ENCODE measurements around the gene RBFOX2. TPM values are rescaled to one million over a fixed set of nuclear protein-coding genes. Genes with fewer than 3 reads are reported as not detected.

RBFOX2 gene
- total and polyA plus RNA-seq, 2 experiments from 2014 or later, result 88.8 to 131 TPM

DNA sequence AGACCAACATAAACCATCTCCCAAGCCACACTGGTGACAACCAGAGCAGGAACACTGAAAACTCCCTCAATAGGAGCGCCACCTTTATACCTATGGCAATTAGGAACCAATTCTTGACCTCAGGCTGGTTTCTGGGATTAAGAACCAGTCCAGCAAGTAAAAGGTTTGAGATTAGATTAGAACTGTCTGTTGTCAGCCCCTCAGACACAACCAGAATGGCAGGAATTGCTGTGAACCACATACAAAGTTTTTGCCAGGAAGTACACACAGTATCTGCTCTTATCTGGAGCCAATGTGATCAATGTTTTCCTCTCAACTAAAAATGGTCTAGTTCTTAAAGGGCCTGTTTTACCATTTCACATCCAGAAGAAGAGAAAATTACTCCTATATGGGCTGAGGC is 55.2 kb downstream of the RBFOX2 start:
- DNase-seq (ENCODE audit: low spot score), result no peak
- Mint-ChIP-seq H3K27ac (no peak overlapping the region), H3K36me3 (ENCODE audit: low read depth) (no peaks in the 10 kb centered on the region), H3K27me3 (ENCODE audit: insufficient read depth, low read depth, poor library complexity) (peaks cover 4% of the 10 kb centered on the region), H3K9me3 (no peaks in the 10 kb centered on the region), H3K4me1 (peaks cover 62% of the 10 kb centered on the region), H3K4me3 (no peak overlapping the region)
- TF ChIP-seq NANOG (IDR thresholded peaks at IDR 0.05; ENCODE audit: borderline replicate concordance), result no peak
- no peak for TF ChIP-seq ZNF114 (CRISPR knock-in tag; IDR thresholded peaks at IDR 0.05)
- TF ChIP-seq, protein P1, sequence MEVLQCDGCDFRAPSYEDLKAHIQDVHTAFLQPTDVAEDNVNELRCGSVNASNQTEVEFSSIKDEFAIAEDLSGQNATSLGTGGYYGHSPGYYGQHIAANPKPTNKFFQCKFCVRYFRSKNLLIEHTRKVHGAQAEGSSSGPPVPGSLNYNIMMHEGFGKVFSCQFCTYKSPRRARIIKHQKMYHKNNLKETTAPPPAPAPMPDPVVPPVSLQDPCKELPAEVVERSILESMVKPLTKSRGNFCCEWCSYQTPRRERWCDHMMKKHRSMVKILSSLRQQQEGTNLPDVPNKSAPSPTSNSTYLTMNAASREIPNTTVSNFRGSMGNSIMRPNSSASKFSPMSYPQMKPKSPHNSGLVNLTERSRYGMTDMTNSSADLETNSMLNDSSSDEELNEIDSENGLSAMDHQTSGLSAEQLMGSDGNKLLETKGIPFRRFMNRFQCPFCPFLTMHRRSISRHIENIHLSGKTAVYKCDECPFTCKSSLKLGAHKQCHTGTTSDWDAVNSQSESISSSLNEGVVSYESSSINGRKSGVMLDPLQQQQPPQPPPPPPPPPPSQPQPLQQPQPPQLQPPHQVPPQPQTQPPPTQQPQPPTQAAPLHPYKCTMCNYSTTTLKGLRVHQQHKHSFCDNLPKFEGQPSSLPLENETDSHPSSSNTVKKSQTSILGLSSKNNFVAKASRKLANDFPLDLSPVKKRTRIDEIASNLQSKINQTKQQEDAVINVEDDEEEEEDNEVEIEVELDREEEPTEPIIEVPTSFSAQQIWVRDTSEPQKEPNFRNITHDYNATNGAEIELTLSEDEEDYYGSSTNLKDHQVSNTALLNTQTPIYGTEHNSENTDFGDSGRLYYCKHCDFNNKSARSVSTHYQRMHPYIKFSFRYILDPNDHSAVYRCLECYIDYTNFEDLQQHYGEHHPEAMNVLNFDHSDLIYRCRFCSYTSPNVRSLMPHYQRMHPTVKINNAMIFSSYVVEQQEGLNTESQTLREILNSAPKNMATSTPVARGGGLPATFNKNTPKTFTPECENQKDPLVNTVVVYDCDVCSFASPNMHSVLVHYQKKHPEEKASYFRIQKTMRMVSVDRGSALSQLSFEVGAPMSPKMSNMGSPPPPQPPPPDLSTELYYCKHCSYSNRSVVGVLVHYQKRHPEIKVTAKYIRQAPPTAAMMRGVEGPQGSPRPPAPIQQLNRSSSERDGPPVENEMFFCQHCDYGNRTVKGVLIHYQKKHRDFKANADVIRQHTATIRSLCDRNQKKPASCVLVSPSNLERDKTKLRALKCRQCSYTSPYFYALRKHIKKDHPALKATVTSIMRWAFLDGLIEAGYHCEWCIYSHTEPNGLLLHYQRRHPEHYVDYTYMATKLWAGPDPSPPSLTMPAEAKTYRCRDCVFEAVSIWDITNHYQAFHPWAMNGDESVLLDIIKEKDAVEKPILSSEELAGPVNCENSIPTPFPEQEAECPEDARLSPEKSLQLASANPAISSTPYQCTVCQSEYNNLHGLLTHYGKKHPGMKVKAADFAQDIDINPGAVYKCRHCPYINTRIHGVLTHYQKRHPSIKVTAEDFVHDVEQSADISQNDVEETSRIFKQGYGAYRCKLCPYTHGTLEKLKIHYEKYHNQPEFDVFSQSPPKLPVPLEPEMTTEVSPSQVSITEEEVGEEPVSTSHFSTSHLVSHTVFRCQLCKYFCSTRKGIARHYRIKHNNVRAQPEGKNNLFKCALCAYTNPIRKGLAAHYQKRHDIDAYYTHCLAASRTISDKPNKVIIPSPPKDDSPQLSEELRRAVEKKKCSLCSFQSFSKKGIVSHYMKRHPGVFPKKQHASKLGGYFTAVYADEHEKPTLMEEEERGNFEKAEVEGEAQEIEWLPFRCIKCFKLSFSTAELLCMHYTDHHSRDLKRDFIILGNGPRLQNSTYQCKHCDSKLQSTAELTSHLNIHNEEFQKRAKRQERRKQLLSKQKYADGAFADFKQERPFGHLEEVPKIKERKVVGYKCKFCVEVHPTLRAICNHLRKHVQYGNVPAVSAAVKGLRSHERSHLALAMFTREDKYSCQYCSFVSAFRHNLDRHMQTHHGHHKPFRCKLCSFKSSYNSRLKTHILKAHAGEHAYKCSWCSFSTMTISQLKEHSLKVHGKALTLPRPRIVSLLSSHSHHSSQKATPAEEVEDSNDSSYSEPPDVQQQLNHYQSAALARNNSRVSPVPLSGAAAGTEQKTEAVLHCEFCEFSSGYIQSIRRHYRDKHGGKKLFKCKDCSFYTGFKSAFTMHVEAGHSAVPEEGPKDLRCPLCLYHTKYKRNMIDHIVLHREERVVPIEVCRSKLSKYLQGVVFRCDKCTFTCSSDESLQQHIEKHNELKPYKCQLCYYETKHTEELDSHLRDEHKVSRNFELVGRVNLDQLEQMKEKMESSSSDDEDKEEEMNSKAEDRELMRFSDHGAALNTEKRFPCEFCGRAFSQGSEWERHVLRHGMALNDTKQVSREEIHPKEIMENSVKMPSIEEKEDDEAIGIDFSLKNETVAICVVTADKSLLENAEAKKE (CRISPR knock-in tag; IDR thresholded peaks at IDR 0.05), result no peak
- no peak for TF ChIP-seq EZH2phosphoT487 (IDR thresholded peaks at IDR 0.05; ENCODE audit: unreplicated experiment)
- no peak for TF ChIP-seq JUNB (IDR thresholded peaks at IDR 0.05; ENCODE audit: unreplicated experiment)
- TF ChIP-seq, protein P2, sequence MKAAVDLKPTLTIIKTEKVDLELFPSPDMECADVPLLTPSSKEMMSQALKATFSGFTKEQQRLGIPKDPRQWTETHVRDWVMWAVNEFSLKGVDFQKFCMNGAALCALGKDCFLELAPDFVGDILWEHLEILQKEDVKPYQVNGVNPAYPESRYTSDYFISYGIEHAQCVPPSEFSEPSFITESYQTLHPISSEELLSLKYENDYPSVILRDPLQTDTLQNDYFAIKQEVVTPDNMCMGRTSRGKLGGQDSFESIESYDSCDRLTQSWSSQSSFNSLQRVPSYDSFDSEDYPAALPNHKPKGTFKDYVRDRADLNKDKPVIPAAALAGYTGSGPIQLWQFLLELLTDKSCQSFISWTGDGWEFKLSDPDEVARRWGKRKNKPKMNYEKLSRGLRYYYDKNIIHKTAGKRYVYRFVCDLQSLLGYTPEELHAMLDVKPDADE (IDR thresholded peaks at IDR 0.05), result no peak
- TF ChIP-seq, protein P3, sequence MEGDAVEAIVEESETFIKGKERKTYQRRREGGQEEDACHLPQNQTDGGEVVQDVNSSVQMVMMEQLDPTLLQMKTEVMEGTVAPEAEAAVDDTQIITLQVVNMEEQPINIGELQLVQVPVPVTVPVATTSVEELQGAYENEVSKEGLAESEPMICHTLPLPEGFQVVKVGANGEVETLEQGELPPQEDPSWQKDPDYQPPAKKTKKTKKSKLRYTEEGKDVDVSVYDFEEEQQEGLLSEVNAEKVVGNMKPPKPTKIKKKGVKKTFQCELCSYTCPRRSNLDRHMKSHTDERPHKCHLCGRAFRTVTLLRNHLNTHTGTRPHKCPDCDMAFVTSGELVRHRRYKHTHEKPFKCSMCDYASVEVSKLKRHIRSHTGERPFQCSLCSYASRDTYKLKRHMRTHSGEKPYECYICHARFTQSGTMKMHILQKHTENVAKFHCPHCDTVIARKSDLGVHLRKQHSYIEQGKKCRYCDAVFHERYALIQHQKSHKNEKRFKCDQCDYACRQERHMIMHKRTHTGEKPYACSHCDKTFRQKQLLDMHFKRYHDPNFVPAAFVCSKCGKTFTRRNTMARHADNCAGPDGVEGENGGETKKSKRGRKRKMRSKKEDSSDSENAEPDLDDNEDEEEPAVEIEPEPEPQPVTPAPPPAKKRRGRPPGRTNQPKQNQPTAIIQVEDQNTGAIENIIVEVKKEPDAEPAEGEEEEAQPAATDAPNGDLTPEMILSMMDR (conservative IDR thresholded peaks at IDR 0.05; ENCODE audit: low read depth in 2 of 2), result no peak
- TF ChIP-seq ZNF331 (CRISPR knock-in tag; IDR thresholded peaks at IDR 0.05; ENCODE audit: low read depth), result no peak
- TF ChIP-seq POLR2AphosphoS5 (IDR thresholded peaks at IDR 0.05; ENCODE audit: low read depth), result no peak
- TF ChIP-seq STAT1 (IDR thresholded peaks at IDR 0.05; ENCODE audit: unreplicated experiment), result no peak
- no peak for TF ChIP-seq CREB1 (CRISPR knock-in tag; IDR thresholded peaks at IDR 0.05; ENCODE audit: low read depth)
- no peak for TF ChIP-seq EZH2 (IDR thresholded peaks at IDR 0.05; ENCODE audit: low read depth, unreplicated experiment)
- TF ChIP-seq, protein P4, sequence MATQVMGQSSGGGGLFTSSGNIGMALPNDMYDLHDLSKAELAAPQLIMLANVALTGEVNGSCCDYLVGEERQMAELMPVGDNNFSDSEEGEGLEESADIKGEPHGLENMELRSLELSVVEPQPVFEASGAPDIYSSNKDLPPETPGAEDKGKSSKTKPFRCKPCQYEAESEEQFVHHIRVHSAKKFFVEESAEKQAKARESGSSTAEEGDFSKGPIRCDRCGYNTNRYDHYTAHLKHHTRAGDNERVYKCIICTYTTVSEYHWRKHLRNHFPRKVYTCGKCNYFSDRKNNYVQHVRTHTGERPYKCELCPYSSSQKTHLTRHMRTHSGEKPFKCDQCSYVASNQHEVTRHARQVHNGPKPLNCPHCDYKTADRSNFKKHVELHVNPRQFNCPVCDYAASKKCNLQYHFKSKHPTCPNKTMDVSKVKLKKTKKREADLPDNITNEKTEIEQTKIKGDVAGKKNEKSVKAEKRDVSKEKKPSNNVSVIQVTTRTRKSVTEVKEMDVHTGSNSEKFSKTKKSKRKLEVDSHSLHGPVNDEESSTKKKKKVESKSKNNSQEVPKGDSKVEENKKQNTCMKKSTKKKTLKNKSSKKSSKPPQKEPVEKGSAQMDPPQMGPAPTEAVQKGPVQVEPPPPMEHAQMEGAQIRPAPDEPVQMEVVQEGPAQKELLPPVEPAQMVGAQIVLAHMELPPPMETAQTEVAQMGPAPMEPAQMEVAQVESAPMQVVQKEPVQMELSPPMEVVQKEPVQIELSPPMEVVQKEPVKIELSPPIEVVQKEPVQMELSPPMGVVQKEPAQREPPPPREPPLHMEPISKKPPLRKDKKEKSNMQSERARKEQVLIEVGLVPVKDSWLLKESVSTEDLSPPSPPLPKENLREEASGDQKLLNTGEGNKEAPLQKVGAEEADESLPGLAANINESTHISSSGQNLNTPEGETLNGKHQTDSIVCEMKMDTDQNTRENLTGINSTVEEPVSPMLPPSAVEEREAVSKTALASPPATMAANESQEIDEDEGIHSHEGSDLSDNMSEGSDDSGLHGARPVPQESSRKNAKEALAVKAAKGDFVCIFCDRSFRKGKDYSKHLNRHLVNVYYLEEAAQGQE (IDR thresholded peaks at IDR 0.05; ENCODE audit: unreplicated experiment), result no peak
- Histone ChIP-seq H3K4me2 (no peak overlapping the region), H3K36me3 (ENCODE audit: insufficient read depth) (no peaks in the 10 kb centered on the region), H2AFZ (no peak overlapping the region), H3K27me3 (ENCODE audit: insufficient read depth) (no peaks in the 10 kb centered on the region), H3K4me3 (no peak overlapping the region), H3K79me2 (replicated peaks; ENCODE audit: insufficient read depth) (peaks cover 97% of the 10 kb centered on the region), H3F3A (replicated peaks; ENCODE audit: low read depth) (no peaks in the 10 kb centered on the region), H3K27ac (ENCODE audit: low read depth) (no peak overlapping the region), H3K4me1 (ENCODE audit: insufficient read depth) (peaks cover 37% of the 10 kb centered on the region), H3K9me2 (ENCODE audit: insufficient read depth) (no peaks in the 10 kb centered on the region), H4K20me1 (replicated peaks; ENCODE audit: insufficient read depth) (0 out of 2 replicates have a peak, but pooled peaks cover 8% of the 10 kb centered on the region)
- ATAC-seq, result no peak

Measured in GM23338 (cell line).